ENCODE data around the gene SCN10A.

Gene SCN10A

GRCh38 chr3:38773528-38773927, 42.5 kb downstream of the SCN10A start:
- no peak for DNase-seq (ENCODE audit: low read depth, low spot score)

- no peak for DNase-seq (ENCODE audit: low read depth, low spot score)
These were observed 52.4 kb downstream of the SCN10A start for GRCh38 chr3:38763569-38763968.

- DNase-seq (ENCODE audit: low read depth, low spot score), result no peak
These were observed 57.5 kb downstream of the SCN10A start for GRCh38 chr3:38758557-38758956.

GRCh38 chr3:38757721-38758120, 58.3 kb downstream of the SCN10A start:
- DNase-seq (ENCODE audit: low read depth, low spot score), result no peak

- no peak for DNase-seq (ENCODE audit: low read depth, low spot score)
These were observed 59.1 kb downstream of the SCN10A start for GRCh38 chr3:38756892-38757291.

GRCh38 chr3:38755130-38755529, 60.9 kb downstream of the SCN10A start:
- no peak for DNase-seq (ENCODE audit: low read depth, low spot score)

- DNase-seq (ENCODE audit: low read depth, low spot score), result no peak
These were observed 69.4 kb downstream of the SCN10A start for GRCh38 chr3:38746641-38747040.

GRCh38 chr3:38743043-38743442, 73.0 kb downstream of the SCN10A start:
- no peak for DNase-seq (ENCODE audit: low read depth, low spot score)

- no peak for DNase-seq (ENCODE audit: low read depth, low spot score)
These were observed 73.5 kb downstream of the SCN10A start for GRCh38 chr3:38742550-38742949.

GRCh38 chr3:38740537-38740936, 75.5 kb downstream of the SCN10A start:
- DNase-seq (ENCODE audit: low read depth, low spot score), result no peak

GRCh38 chr3:38739931-38740330, 76.1 kb downstream of the SCN10A start:
- no peak for DNase-seq (ENCODE audit: low read depth, low spot score)

GRCh38 chr3:38739396-38739689, 76.7 kb downstream of the SCN10A start:
- no peak for DNase-seq (ENCODE audit: low read depth, low spot score)

GRCh38 chr3:38738630-38739395, 77.2 kb downstream of the SCN10A start:
- DNase-seq (ENCODE audit: low read depth, low spot score), result peak; percentile 9

GRCh38 chr3:38731522-38731921, 84.5 kb downstream of the SCN10A start:
- DNase-seq (ENCODE audit: low read depth, low spot score), result no peak

- DNase-seq (ENCODE audit: low read depth, low spot score), result peak; percentile 10
These were observed 85.7 kb downstream of the SCN10A start for GRCh38 chr3:38730281-38730680.

- no peak for DNase-seq (ENCODE audit: low read depth, low spot score)
These were observed 88.0 kb downstream of the SCN10A start for GRCh38 chr3:38728008-38728407.

- no peak for DNase-seq (ENCODE audit: low read depth, low spot score)
These were observed 89.3 kb downstream of the SCN10A start for GRCh38 chr3:38726751-38727150.

GRCh38 chr3:38725726-38726419, 90.1 kb downstream of the SCN10A start:
- no peak for DNase-seq (ENCODE audit: low read depth, low spot score)

GRCh38 chr3:38724392-38724736, 91.7 kb downstream of the SCN10A start:
- no peak for DNase-seq (ENCODE audit: low read depth, low spot score)

GRCh38 chr3:38723569-38724391, 92.2 kb downstream of the SCN10A start:
- no peak for DNase-seq (ENCODE audit: low read depth, low spot score)

GRCh38 chr3:38722781-38723568, 93.0 kb downstream of the SCN10A start:
- no peak for DNase-seq (ENCODE audit: low read depth, low spot score)
